Stimulated activated CD4-positive, alpha-beta T cell treated with anti-CD3 and anti-CD28 coated beads, Interleukin-2, amount 100 ng/mL, for 48 hours (primary cell): ENCODE measurements around the gene TMEM218.
"Not testable (repeated sequence)": the region's sequence is repeated elsewhere in the genome, so short reads cannot be mapped to it uniquely, and the experiment has no call there.

Experiments used
- DNase-seq, 2 donors: peaks; one replicate each; pipeline ENCODE4 v3.0.0-alpha.2; 2020

TMEM218 gene

GRCh38 chr11:125128450-125128849 lies 17.0 kb upstream of the TMEM218 start:
- DNase-seq, result no peak

GRCh38 chr11:125124618-125124992 lies 13.2 kb upstream of the TMEM218 start:
- no peak for DNase-seq

GRCh38 chr11:125123947-125124617 lies 12.7 kb upstream of the TMEM218 start:
- DNase-seq, result peak; percentile 32 to 36

GRCh38 chr11:125123194-125123946 lies 11.9 kb upstream of the TMEM218 start:
- DNase-seq, result no peak

- DNase-seq, result no peak
These were observed 6.0 kb upstream of the TMEM218 start for GRCh38 chr11:125117429-125117828.

GRCh38 chr11:125114518-125114917 lies 3.1 kb upstream of the TMEM218 start:
- no peak for DNase-seq

GRCh38 chr11:125112208-125112604 lies 780 bp upstream of the TMEM218 start:
- no peak for DNase-seq

- peak in 1 of 2 donors; percentile 7 for DNase-seq
These were observed 454 bp downstream of the TMEM218 start for GRCh38 chr11:125111001-125111342.

GRCh38 chr11:125110506-125110905 lies 920 bp downstream of the TMEM218 start:
- no peak for DNase-seq

GRCh38 chr11:125108469-125108868 lies 3.0 kb downstream of the TMEM218 start:
- DNase-seq, result no peak

GRCh38 chr11:125105926-125106325 lies 5.5 kb downstream of the TMEM218 start:
- DNase-seq, result no peak

- no peak for DNase-seq
These were observed 8.9 kb downstream of the TMEM218 start for GRCh38 chr11:125102510-125102909.

- DNase-seq, result no peak
These were observed 9.4 kb downstream of the TMEM218 start for GRCh38 chr11:125102025-125102424.

- no peak for DNase-seq
These were observed 9.8 kb downstream of the TMEM218 start for GRCh38 chr11:125101596-125101995.

GRCh38 chr11:125100136-125100535 lies 11.3 kb downstream of the TMEM218 start:
- no peak for DNase-seq

- DNase-seq, result no peak
These were observed 16.7 kb downstream of the TMEM218 start for GRCh38 chr11:125094731-125095130.

- DNase-seq, result no peak
These were observed 17.9 kb downstream of the TMEM218 start for GRCh38 chr11:125093502-125093901.

- DNase-seq, result no peak
These were observed 18.8 kb downstream of the TMEM218 start for GRCh38 chr11:125092669-125093068.

GRCh38 chr11:125091877-125092664 lies 19.4 kb downstream of the TMEM218 start:
- DNase-seq, result no peak

GRCh38 chr11:125091247-125091876 lies 20.1 kb downstream of the TMEM218 start:
- no peak for DNase-seq

- DNase-seq, result no peak
These were observed 20.6 kb downstream of the TMEM218 start for GRCh38 chr11:125090816-125091215.

GRCh38 chr11:125090151-125090550 lies 21.3 kb downstream of the TMEM218 start:
- DNase-seq, result not testable (repeated sequence)

GRCh38 chr11:125089481-125089880 lies 21.9 kb downstream of the TMEM218 start:
- not testable (repeated sequence) for DNase-seq
